Metanephros (tissue), 1 donor: Measurements from ENCODE around the gene SULT2B1. TPM values are rescaled to one million over a fixed set of nuclear protein-coding genes. Genes with fewer than 3 reads are reported as not detected.

ENCODE experiments used
- total RNA-seq: library from RNA; depleted of rRNA; stranded (reverse); fragments of >200 nt; gene quantifications from one replicate; pipeline ENCODE4 v1.2.3, GENCODE V29; 2014

SULT2B1 gene
- not detected for total RNA-seq

GRCh38 chr19:48551437-48552302 is at the start of gene SULT2B1:
SULT2B1 (plus strand) TSS chr19:48552172; CDS start chr19:48552253, 81 bp downstream.

GRCh38 chr19:48511800-48512503 is 40.0 kb upstream of the SULT2B1 start, which contains the start of gene LMTK3:
LMTK3 (minus strand) TSS chr19:48511835; CDS start chr19:48511576, 259 bp downstream.

GRCh38 chr19:48606463-48607358 is 54.7 kb downstream of the SULT2B1 start, which contains the start of gene SPACA4:
SPACA4 (plus strand) TSS chr19:48606742; CDS start chr19:48606979, 237 bp downstream.

GRCh38 chr19:48614436-48615230 is 62.7 kb downstream of the SULT2B1 start, which contains the start of gene FAM83E:
FAM83E (minus strand) TSS chr19:48615076; CDS start chr19:48613372, 1,704 bp downstream.

GRCh38 chr19:48618916-48619691 is 67.1 kb downstream of the SULT2B1 start, which contains the start of the genes RPL18 and SPHK2:
RPL18 (minus strand) TSS chr19:48619178; CDS start chr19:48619143, 35 bp downstream.
SPHK2 (plus strand) TSS chr19:48619506; CDS start chr19:48620515, 1,009 bp downstream.

GRCh38 chr19:48636859-48637448 is 85.0 kb downstream of the SULT2B1 start, which contains the start of gene DBP:
DBP (minus strand) TSS chr19:48637379; CDS start chr19:48636994, 385 bp downstream.

GRCh38 chr19:48646001-48646721 is 94.2 kb downstream of the SULT2B1 start, which contains the start of gene CA11:
CA11 (minus strand) TSS chr19:48646187; CDS start chr19:48645632, 555 bp downstream.

Other genes starting within 250 kb of the SULT2B1 start
- 31.5 TPM for gene EMP3, start 226.6 kb upstream of the SULT2B1 start, total RNA-seq
- gene TMEM143, start 188.2 kb upstream of the SULT2B1 start, total RNA-seq: 17.9 TPM
- not detected for gene SYNGR4, start 187.8 kb upstream of the SULT2B1 start, total RNA-seq
- 113 TPM for gene KDELR1, start 160.6 kb upstream of the SULT2B1 start, total RNA-seq
- 0.99 TPM for gene GRIN2D, start 158.5 kb upstream of the SULT2B1 start, total RNA-seq
- 20.8 TPM for gene GRWD1, start 106.2 kb upstream of the SULT2B1 start, total RNA-seq
- 1.2 TPM for gene KCNJ14, start 96.6 kb upstream of the SULT2B1 start, total RNA-seq
- gene CYTH2, start 82.8 kb upstream of the SULT2B1 start, total RNA-seq: 52.6 TPM
- gene LMTK3, start 40.3 kb upstream of the SULT2B1 start, total RNA-seq: 1.9 TPM
- not detected for gene SPACA4, start 54.6 kb downstream of the SULT2B1 start, total RNA-seq
- 0.88 TPM for gene FAM83E, start 62.9 kb downstream of the SULT2B1 start, total RNA-seq
- 2,126 TPM for gene RPL18, start 67.0 kb downstream of the SULT2B1 start, total RNA-seq
- gene SPHK2, start 67.3 kb downstream of the SULT2B1 start, total RNA-seq: 16.2 TPM
- gene DBP, start 85.2 kb downstream of the SULT2B1 start, total RNA-seq: 17.2 TPM
- 3.5 TPM for gene CA11, start 94.0 kb downstream of the SULT2B1 start, total RNA-seq
- 0.76 TPM for gene NTN5, start 120.8 kb downstream of the SULT2B1 start, total RNA-seq
- gene FUT2, start 143.8 kb downstream of the SULT2B1 start, total RNA-seq: 1.5 TPM
- gene MAMSTR, start 167.6 kb downstream of the SULT2B1 start, total RNA-seq: 8.9 TPM
- gene RASIP1, start 188.4 kb downstream of the SULT2B1 start, total RNA-seq: 23.2 TPM
- gene IZUMO1, start 194.7 kb downstream of the SULT2B1 start, total RNA-seq: 0.12 TPM
- 5.0 TPM for gene FUT1, start 200.5 kb downstream of the SULT2B1 start, total RNA-seq
- gene FGF21, start 203.4 kb downstream of the SULT2B1 start, total RNA-seq: not detected